ENCODE results near the gene ZDHHC1. TPM values are rescaled to one million over a fixed set of nuclear protein-coding genes. Genes with fewer than 3 reads are reported as not detected.

Gene ZDHHC1
- polyA plus RNA-seq, 3 donors: 3.3 to 14.2 (median 6.0) TPM

DNA sequence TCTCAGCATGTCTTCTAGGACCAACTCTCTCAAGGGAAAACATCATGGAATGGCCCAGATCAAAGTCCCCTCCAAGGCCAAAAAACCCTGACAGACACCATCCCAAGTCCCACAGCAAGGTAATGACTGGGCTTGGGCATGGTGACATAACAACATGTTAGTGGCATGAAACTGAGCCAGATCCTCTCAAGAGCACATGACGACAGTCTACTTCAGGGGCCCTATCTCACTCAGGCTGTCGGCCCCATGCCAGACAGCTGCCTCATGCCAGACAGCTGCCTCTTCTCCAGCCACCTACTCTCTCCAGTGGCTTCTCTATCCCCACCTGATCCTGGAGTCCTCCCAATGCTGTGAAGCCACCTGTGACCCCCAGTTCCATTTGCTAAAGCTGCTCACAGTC lies 33.1 kb upstream of the ZDHHC1 start:
- Histone ChIP-seq H3K27ac (ENCODE audit: low read depth in 1 of 2, low read length in 2 of 2) (peak overlapping the region in 1 of 2 donors; percentile 41), H3K27me3 (ENCODE audit: control insufficient read depth in 2 of 2, insufficient read depth in 2 of 2, low read length in 2 of 2) (no peaks in the 10 kb centered on the region), H3K9me3 (replicated peaks in 1 of 2; ENCODE audit: control insufficient read depth in 1 of 2, insufficient read depth in 1 of 2, low read length in 2 of 2) (no peaks in the 10 kb centered on the region), H4K20me1 (ENCODE audit: insufficient read depth, low read length) (peaks cover 100% of the 10 kb centered on the region), H2AFZ (ENCODE audit: insufficient read depth, low read depth, low read length, poor library complexity, severe bottlenecking) (no peak overlapping the region), H3K36me3 (replicated peaks in 1 of 2; ENCODE audit: control insufficient read depth in 1 of 2, insufficient read depth in 2 of 2, low read length in 2 of 2) (peaks cover 93 to 99% of the 10 kb centered on the region in 2 donors), H3K4me3 (replicated peaks in 1 of 3; ENCODE audit: low read depth in 2 of 3, low read length in 3 of 3) (no peak overlapping the region), H3K9ac (ENCODE audit: insufficient read depth, low read length, poor library complexity, severe bottlenecking) (no peak overlapping the region), H3K4me2 (replicated peaks; ENCODE audit: extremely low read depth, low read length, poor library complexity, severe bottlenecking) (no peak overlapping the region), H3K4me1 (ENCODE audit: control insufficient read depth in 1 of 2, insufficient read depth in 2 of 2, low read length in 2 of 2) (no peaks in the 10 kb centered on the region), H3K79me2 (ENCODE audit: insufficient read depth, low read length) (peaks cover 97% of the 10 kb centered on the region)
- Mint-ChIP-seq H3K4me3 (no peak overlapping the region), H3K9me3 (peaks cover 0 to 2% (median 0%) of the 10 kb centered on the region in 7 donors), H3K27me3 (ENCODE audit: low read depth in 3 of 3) (no peaks in the 10 kb centered on the region), H3K36me3 (peaks cover 65 to 99% of the 10 kb centered on the region in 2 donors), H3K27ac (peak overlapping the region in 1 of 7 donors; percentile 29), H3K4me1 (peaks cover 4% of the 10 kb centered on the region)
- 91% methylated on average over 2 of the region's 2 CpGs for WGBS (ENCODE audit: insufficient coverage)
- intact Hi-C loops (cut with micrococcal nuclease): no loop called here
- no peak for TF ChIP-seq CTCF (IDR thresholded peaks at IDR 0.05)
- DNase-seq: no peak

DNA sequence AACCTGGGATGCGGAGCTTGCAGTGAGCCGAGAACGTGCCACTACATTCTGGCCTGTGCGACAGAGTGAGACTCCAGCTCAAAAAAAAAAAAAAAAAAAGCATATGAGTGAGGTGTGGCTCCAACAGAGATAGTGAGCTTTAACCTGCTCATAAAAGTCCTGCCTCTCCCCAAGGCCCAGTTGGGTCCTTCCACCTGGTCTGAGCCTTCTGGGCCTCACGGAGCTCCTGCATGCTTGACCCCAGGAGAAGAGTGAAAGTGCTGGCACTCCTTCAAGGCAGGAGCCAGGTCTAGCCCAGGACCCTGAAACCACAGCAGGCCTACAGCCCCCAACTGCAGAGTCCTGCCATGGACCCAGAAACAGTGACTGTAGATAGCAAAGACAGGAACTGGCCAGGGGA lies 32.3 kb upstream of the ZDHHC1 start:
- Mint-ChIP-seq H3K4me1 (peaks cover 4% of the 10 kb centered on the region), H3K9me3 (no peaks in the 10 kb centered on the region), H3K36me3 (peaks cover 62 to 97% of the 10 kb centered on the region in 2 donors), H3K4me3 (no peak overlapping the region), H3K27me3 (ENCODE audit: low read depth in 3 of 3) (no peaks in the 10 kb centered on the region), H3K27ac (no peak overlapping the region)
- Histone ChIP-seq H3K4me1 (ENCODE audit: control insufficient read depth in 1 of 2, insufficient read depth in 2 of 2, low read length in 2 of 2) (no peaks in the 10 kb centered on the region), H3K4me2 (replicated peaks; ENCODE audit: extremely low read depth, low read length, poor library complexity, severe bottlenecking) (no peak overlapping the region), H4K20me1 (ENCODE audit: insufficient read depth, low read length) (peaks cover 100% of the 10 kb centered on the region), H2AFZ (ENCODE audit: insufficient read depth, low read depth, low read length, poor library complexity, severe bottlenecking) (no peak overlapping the region), H3K4me3 (replicated peaks in 1 of 3; ENCODE audit: low read depth in 2 of 3, low read length in 3 of 3) (no peak overlapping the region), H3K79me2 (ENCODE audit: insufficient read depth, low read length) (peaks cover 94% of the 10 kb centered on the region), H3K27ac (ENCODE audit: low read depth in 1 of 2, low read length in 2 of 2) (peak overlapping the region in 1 of 2 donors; percentile 41), H3K27me3 (ENCODE audit: control insufficient read depth in 2 of 2, insufficient read depth in 2 of 2, low read length in 2 of 2) (no peaks in the 10 kb centered on the region), H3K9ac (ENCODE audit: insufficient read depth, low read length, poor library complexity, severe bottlenecking) (no peak overlapping the region), H3K9me3 (replicated peaks in 1 of 2; ENCODE audit: control insufficient read depth in 1 of 2, insufficient read depth in 1 of 2, low read length in 2 of 2) (no peaks in the 10 kb centered on the region), H3K36me3 (replicated peaks in 1 of 2; ENCODE audit: control insufficient read depth in 1 of 2, insufficient read depth in 2 of 2, low read length in 2 of 2) (peaks cover 95 to 100% of the 10 kb centered on the region in 2 donors)
- intact Hi-C loops (cut with micrococcal nuclease): no loop called here
- no peak for TF ChIP-seq CTCF (IDR thresholded peaks at IDR 0.05)
- no peak for DNase-seq
- 97% methylated on average over 3 of the region's 5 CpGs for WGBS (ENCODE audit: insufficient coverage)
